ENCODE measurements around the gene CCDC63. TPM values are rescaled to one million over a fixed set of nuclear protein-coding genes. Genes with fewer than 3 reads are reported as not detected.

Gene CCDC63
- polyA plus RNA-seq, 1 of the 3 experiments (the other 2 are of a cell fraction), result not detected

DNA sequence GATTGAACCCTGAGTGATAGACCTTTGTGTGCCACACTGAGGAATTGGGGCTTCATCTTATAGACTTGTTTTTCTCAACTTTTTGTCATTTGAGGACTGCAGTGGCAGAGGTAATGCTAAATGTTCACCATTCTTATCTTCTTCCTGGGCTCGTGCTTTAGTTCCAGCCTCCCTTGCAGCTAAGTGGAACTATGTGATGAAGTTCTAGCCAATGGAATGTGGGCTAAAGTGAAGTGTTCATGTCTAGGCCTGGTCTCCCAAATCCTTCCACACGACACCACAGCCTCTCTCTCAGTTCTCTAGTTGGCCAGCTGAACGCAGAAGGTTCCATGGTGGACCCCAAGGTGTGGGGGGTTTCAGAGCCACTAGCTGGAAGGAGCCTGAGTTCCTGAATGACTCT, 42.4 kb upstream of the CCDC63 start:
- no peaks in the 10 kb centered on the region for H3F3A ChIP-seq (replicated peaks; ENCODE audit: insufficient read depth)
- H3K4me2 ChIP-seq, result no peak overlapping the region
- H3K36me3 ChIP-seq (replicated peaks in 1 of 2; ENCODE audit: control insufficient read depth in 1 of 2, insufficient read depth in 2 of 2, low read length in 1 of 2), result no peaks in the 10 kb centered on the region
- no peak overlapping the region for H3K9ac ChIP-seq
- no peak overlapping the region for H3K27ac ChIP-seq (ENCODE audit: low read depth in 2 of 2, low read length in 1 of 2)
- H3K4me1 ChIP-seq (ENCODE audit: control insufficient read depth in 1 of 2, insufficient read depth in 2 of 2, low read depth in 1 of 2, low read length in 1 of 2), result no peaks in the 10 kb centered on the region
- TF ChIP-seq JUND (IDR thresholded peaks at IDR 0.05) (no peak), FOSL2 (IDR thresholded peaks at IDR 0.05; ENCODE audit: borderline replicate concordance, low read depth) (no peak)
- no peaks in the 10 kb centered on the region for H3K9me2 ChIP-seq
- ChIA-PET CTCF (interaction anchor here (0.6 to 1.3 kb wide), 2 partner anchors 11 to 58 kb away, joined by 3 to 4 read pairs; no protein-coding TSS in a partner anchor), POLR2A (interaction anchor here (0.5 kb wide), 1 partner anchor 19 kb away, joined by 4 read pairs; no protein-coding TSS in a partner anchor)
- no peak overlapping the region for H3K4me3 ChIP-seq (ENCODE audit: low read depth in 2 of 2, low read length in 1 of 2)
- no peaks in the 10 kb centered on the region for H3K79me2 ChIP-seq (ENCODE audit: insufficient read depth)
- WGBS (ENCODE audit: low lambda C conversion rate), result 19% methylated on average over 3 of the region's 3 CpGs
- no peak for DNase-seq
- no peaks in the 10 kb centered on the region for H4K20me1 ChIP-seq (ENCODE audit: insufficient read depth)
- H2AFZ ChIP-seq (ENCODE audit: low read depth), result no peak overlapping the region
- H3K27me3 ChIP-seq (ENCODE audit: insufficient read depth), result no peaks in the 10 kb centered on the region; the same call in 1 of the 2 replicates
- H3K9me3 ChIP-seq, result no peaks in the 10 kb centered on the region

DNA sequence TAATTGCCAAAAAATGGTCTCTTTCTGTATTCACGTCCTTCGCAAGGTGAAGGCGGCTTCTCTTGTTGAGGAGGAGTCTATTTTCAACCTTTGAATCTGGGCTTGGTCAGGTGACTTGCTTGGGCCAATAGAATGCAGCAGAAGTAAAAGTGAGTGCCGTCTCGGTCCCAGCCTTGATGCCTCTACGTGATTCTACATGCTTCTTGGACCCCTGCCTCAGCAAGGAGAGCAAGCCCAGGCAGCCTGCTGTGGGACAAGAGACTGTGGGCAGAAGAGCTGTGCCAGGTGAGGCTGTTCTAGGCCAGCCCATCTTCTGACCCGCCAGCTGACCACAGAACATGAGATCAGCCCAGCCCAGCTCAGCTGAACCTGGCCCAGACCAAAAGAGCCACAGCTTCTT, 39.1 kb upstream of the CCDC63 start:
- no peaks in the 10 kb centered on the region for H3K9me2 ChIP-seq
- no peak overlapping the region for H3K4me3 ChIP-seq (ENCODE audit: low read depth in 2 of 2, low read length in 1 of 2)
- no peak for DNase-seq
- WGBS (ENCODE audit: low lambda C conversion rate), result 78% methylated on average over 7 of the region's 7 CpGs
- no peak overlapping the region for H2AFZ ChIP-seq (ENCODE audit: low read depth)
- CTCF ChIA-PET, result interaction anchor here (1.7 kb wide), 1 partner anchor 19 kb away, joined by 3 read pairs; no protein-coding TSS in a partner anchor
- H3F3A ChIP-seq (replicated peaks; ENCODE audit: insufficient read depth), result no peaks in the 10 kb centered on the region
- H3K79me2 ChIP-seq (ENCODE audit: insufficient read depth), result no peaks in the 10 kb centered on the region
- H3K4me2 ChIP-seq, result no peak overlapping the region
- H3K9me3 ChIP-seq, result no peaks in the 10 kb centered on the region
- TF ChIP-seq, protein P1, sequence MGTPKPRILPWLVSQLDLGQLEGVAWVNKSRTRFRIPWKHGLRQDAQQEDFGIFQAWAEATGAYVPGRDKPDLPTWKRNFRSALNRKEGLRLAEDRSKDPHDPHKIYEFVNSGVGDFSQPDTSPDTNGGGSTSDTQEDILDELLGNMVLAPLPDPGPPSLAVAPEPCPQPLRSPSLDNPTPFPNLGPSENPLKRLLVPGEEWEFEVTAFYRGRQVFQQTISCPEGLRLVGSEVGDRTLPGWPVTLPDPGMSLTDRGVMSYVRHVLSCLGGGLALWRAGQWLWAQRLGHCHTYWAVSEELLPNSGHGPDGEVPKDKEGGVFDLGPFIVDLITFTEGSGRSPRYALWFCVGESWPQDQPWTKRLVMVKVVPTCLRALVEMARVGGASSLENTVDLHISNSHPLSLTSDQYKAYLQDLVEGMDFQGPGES (IDR thresholded peaks at IDR 0.05; ENCODE audit: low read depth, low read length), result no peak
- TF ChIP-seq, protein P2, sequence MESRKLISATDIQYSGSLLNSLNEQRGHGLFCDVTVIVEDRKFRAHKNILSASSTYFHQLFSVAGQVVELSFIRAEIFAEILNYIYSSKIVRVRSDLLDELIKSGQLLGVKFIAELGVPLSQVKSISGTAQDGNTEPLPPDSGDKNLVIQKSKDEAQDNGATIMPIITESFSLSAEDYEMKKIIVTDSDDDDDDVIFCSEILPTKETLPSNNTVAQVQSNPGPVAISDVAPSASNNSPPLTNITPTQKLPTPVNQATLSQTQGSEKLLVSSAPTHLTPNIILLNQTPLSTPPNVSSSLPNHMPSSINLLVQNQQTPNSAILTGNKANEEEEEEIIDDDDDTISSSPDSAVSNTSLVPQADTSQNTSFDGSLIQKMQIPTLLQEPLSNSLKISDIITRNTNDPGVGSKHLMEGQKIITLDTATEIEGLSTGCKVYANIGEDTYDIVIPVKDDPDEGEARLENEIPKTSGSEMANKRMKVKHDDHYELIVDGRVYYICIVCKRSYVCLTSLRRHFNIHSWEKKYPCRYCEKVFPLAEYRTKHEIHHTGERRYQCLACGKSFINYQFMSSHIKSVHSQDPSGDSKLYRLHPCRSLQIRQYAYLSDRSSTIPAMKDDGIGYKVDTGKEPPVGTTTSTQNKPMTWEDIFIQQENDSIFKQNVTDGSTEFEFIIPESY (IDR thresholded peaks at IDR 0.05; ENCODE audit: borderline replicate concordance, low read depth), result no peak
- TF ChIP-seq RFX5 (IDR thresholded peaks at IDR 0.05; ENCODE audit: low read length) (no peak), EZH2phosphoT487 (IDR thresholded peaks at IDR 0.05; ENCODE audit: borderline replicate concordance, low read depth) (no peak)
- TF ChIP-seq, protein P3, sequence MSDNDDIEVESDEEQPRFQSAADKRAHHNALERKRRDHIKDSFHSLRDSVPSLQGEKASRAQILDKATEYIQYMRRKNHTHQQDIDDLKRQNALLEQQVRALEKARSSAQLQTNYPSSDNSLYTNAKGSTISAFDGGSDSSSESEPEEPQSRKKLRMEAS (IDR thresholded peaks at IDR 0.05; ENCODE audit: low read depth), result no peak
- TF ChIP-seq, protein P4, sequence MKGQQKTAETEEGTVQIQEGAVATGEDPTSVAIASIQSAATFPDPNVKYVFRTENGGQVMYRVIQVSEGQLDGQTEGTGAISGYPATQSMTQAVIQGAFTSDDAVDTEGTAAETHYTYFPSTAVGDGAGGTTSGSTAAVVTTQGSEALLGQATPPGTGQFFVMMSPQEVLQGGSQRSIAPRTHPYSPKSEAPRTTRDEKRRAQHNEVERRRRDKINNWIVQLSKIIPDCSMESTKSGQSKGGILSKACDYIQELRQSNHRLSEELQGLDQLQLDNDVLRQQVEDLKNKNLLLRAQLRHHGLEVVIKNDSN (IDR thresholded peaks at IDR 0.05; ENCODE audit: borderline replicate concordance, low read depth), result no peak
- H3K4me1 ChIP-seq (ENCODE audit: control insufficient read depth in 1 of 2, insufficient read depth in 2 of 2, low read depth in 1 of 2, low read length in 1 of 2), result no peaks in the 10 kb centered on the region
- H3K27me3 ChIP-seq (ENCODE audit: insufficient read depth), result peaks cover 7% of the 10 kb centered on the region; the same call in 1 of the 2 replicates
- H3K9ac ChIP-seq, result no peak overlapping the region
- no peaks in the 10 kb centered on the region for H4K20me1 ChIP-seq (ENCODE audit: insufficient read depth)
- POLR2A ChIA-PET, result no interaction called here
- H3K27ac ChIP-seq (ENCODE audit: low read depth in 2 of 2, low read length in 1 of 2), result no peak overlapping the region
- H3K36me3 ChIP-seq (replicated peaks in 1 of 2; ENCODE audit: control insufficient read depth in 1 of 2, insufficient read depth in 2 of 2, low read length in 1 of 2), result no peaks in the 10 kb centered on the region

All from SK-N-SH (cell line).